Sigmoid colon (tissue), 4 donors: ENCODE results near the gene TRNT1.

ENCODE experiments used
- CTCF ChIP-seq, 4 experiments: fragments of 450-650 bp in 3 of 4; fragments of 200-600 bp in 1 of 4; IDR thresholded peaks; one replicate each; pipeline ENCODE4 v1.5.1; 2016 to 2019; ENCODE audit warnings: antibody characterized with exemption in 4 of 4, mild to moderate bottlenecking in 3 of 4, moderate library complexity in 2 of 4
- EP300 ChIP-seq, 4 donors: sonication (generic); formaldehyde crosslinking; IDR thresholded peaks; one replicate each; pipeline ENCODE4 v1.6.1; 2017; ENCODE audit warnings: antibody characterized with exemption in 4 of 4
- POLR2A ChIP-seq, 2 donors: fragments of 450-650 bp; IDR thresholded peaks; one replicate each; pipeline ENCODE4 v1.6.1; 2016; ENCODE audit warnings: antibody characterized with exemption in 2 of 2, mild to moderate bottlenecking in 2 of 2, moderate library complexity in 2 of 2
- POLR2AphosphoS5 ChIP-seq, 4 donors: sonication (generic); formaldehyde crosslinking; IDR thresholded peaks; one replicate each; pipeline ENCODE4 v1.6.1; 2017; ENCODE audit warnings: antibody characterized with exemption in 4 of 4

- TF ChIP-seq CTCF (IDR thresholded peaks at IDR 0.05) (no peak), POLR2A (IDR thresholded peaks at IDR 0.05) (no peak), POLR2AphosphoS5 (IDR thresholded peaks at IDR 0.05) (no peak), EP300 (IDR thresholded peaks at IDR 0.05) (no peak)
These were observed 7.3 kb upstream of the TRNT1 start for GRCh38 chr3:3119393-3119851.
